UCSD-AML1 (cell line): ENCODE data around the gene KRTAP22-2.

Experiments
- DNase-seq: peaks from one replicate; lab custom pipeline; 2025; ENCODE audit not compliant: unreplicated experiment; lab: John Stamatoyannopoulos, UW

The KRTAP22-2 gene

GRCh38 chr21:30563630-30564029 is 26.6 kb downstream of the KRTAP22-2 start:
- no peak for DNase-seq

GRCh38 chr21:30563072-30563471 is 27.1 kb downstream of the KRTAP22-2 start:
- DNase-seq = no peak

GRCh38 chr21:30561957-30562356 is 28.2 kb downstream of the KRTAP22-2 start:
- DNase-seq = no peak

DNA sequence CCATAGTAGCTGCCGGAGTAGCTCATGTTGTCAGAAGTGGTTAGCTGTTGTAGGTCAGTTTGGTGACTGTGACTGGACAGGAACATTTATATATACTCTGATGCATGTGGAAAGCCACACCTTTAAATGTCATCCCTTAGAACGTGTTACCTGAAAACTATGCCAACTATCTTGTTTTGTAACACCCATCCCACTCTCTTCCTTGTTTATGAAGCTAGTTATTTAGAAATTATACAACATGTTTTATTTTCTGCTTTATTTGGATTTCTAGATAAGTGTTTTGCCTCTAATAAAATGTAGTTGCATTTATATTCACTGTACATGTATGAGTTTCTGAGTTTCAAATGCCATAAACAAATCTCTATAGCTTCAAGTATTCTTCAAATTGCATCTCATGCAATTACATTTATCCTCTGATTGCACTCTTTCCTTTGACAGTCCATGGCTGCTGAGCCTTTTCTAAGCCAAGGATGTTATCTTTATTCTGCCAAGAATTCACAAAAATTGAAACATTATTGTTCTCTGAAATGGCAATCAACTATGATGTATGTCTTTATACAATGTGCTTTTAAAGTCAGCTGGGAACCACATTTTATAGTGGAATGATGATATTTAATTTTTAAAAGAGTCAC is 28.8 kb downstream of the KRTAP22-2 start, which contains the start of gene KRTAP19-7:
KRTAP19-7 (minus strand) TSS at position 51 of the 632 bp plus-strand sequence; CDS start at position 26, 25 bp downstream.
- no peak for DNase-seq

- DNase-seq = no peak
These were observed 35.1 kb downstream of the KRTAP22-2 start for GRCh38 chr21:30555095-30555494.

- DNase-seq = no peak
These were observed 37.4 kb downstream of the KRTAP22-2 start for GRCh38 chr21:30552782-30553181.

- no peak for DNase-seq
These were observed 48.4 kb downstream of the KRTAP22-2 start, which contains the start of gene KRTAP19-6 for GRCh38 chr21:30541764-30542163. Gene KRTAP19-6, minus strand, starts transcription at chr21:30541864. Its CDS starts 31 bp downstream, at chr21:30541833.
